Stimulated activated naive CD8-positive, alpha-beta T cell treated with anti-CD3 and anti-CD28 coated beads, Interleukin-15, Interleukin-2, amounts not matched to agents 100 ng/mL and 50 ng/mL, for 24 hours (primary cell): ENCODE measurements around the gene GNAO1.
A peak's percentile ranks its signal among the peaks of the same experiment; 100 is the strongest.

Experiments used
- H3K27ac Mint-ChIP-seq: one replicate; pipeline ENCODE4 v1.8.0; 2021; ENCODE audit warnings: mild to moderate bottlenecking, mixed read lengths
- H3K27me3 Mint-ChIP-seq: one replicate; pipeline ENCODE4 v1.8.0; 2021; ENCODE audit warnings: mixed read lengths
- H3K36me3 Mint-ChIP-seq: one replicate; pipeline ENCODE4 v1.8.0; 2021; ENCODE audit warnings: low read depth, mixed read lengths
- H3K4me1 Mint-ChIP-seq: one replicate; pipeline ENCODE4 v1.8.0; 2021; ENCODE audit warnings: low read depth, mixed read lengths
- H3K4me3 Mint-ChIP-seq: one replicate; pipeline ENCODE4 v1.8.0; 2021; ENCODE audit warnings: mild to moderate bottlenecking, mixed read lengths
- H3K9me3 Mint-ChIP-seq: one replicate; pipeline ENCODE4 v1.8.0; 2021; ENCODE audit warnings: mixed read lengths

GNAO1 gene

GRCh38 chr16:56349086-56349415, 157.8 kb downstream of the GNAO1 start:
- Mint-ChIP-seq H3K36me3 (no peaks in the 10 kb centered on the region), H3K4me3 (no peak overlapping the region), H3K4me1 (no peaks in the 10 kb centered on the region), H3K27ac (no peak overlapping the region), H3K27me3 (no peaks in the 10 kb centered on the region), H3K9me3 (no peaks in the 10 kb centered on the region)

GRCh38 chr16:56349711-56350161, 158.4 kb downstream of the GNAO1 start:
- Mint-ChIP-seq H3K9me3 (no peaks in the 10 kb centered on the region), H3K4me3 (no peak overlapping the region), H3K27ac (no peak overlapping the region), H3K4me1 (no peaks in the 10 kb centered on the region), H3K27me3 (no peaks in the 10 kb centered on the region), H3K36me3 (no peaks in the 10 kb centered on the region)

GRCh38 chr16:56350491-56351405, 159.5 kb downstream of the GNAO1 start:
- H3K27ac Mint-ChIP-seq = no peak overlapping the region
- no peaks in the 10 kb centered on the region for H3K9me3 Mint-ChIP-seq
- H3K4me3 Mint-ChIP-seq = no peak overlapping the region
- no peaks in the 10 kb centered on the region for H3K36me3 Mint-ChIP-seq
- H3K27me3 Mint-ChIP-seq = no peaks in the 10 kb centered on the region
- H3K4me1 Mint-ChIP-seq = no peaks in the 10 kb centered on the region

GRCh38 chr16:56351481-56351880, 160.2 kb downstream of the GNAO1 start:
- Mint-ChIP-seq H3K9me3 (no peaks in the 10 kb centered on the region), H3K4me1 (peaks cover 7% of the 10 kb centered on the region), H3K27me3 (no peaks in the 10 kb centered on the region), H3K4me3 (no peak overlapping the region), H3K36me3 (no peaks in the 10 kb centered on the region), H3K27ac (no peak overlapping the region)

GRCh38 chr16:56352351-56353053, 161.2 kb downstream of the GNAO1 start:
- H3K4me1 Mint-ChIP-seq = peaks cover 18% of the 10 kb centered on the region
- H3K4me3 Mint-ChIP-seq = no peak overlapping the region
- no peaks in the 10 kb centered on the region for H3K27me3 Mint-ChIP-seq
- H3K9me3 Mint-ChIP-seq = no peaks in the 10 kb centered on the region
- H3K27ac Mint-ChIP-seq = no peak overlapping the region
- no peaks in the 10 kb centered on the region for H3K36me3 Mint-ChIP-seq

- no peaks in the 10 kb centered on the region for H3K9me3 Mint-ChIP-seq
- H3K4me3 Mint-ChIP-seq = no peak overlapping the region
- H3K36me3 Mint-ChIP-seq = no peaks in the 10 kb centered on the region
- H3K4me1 Mint-ChIP-seq = peaks cover 25% of the 10 kb centered on the region
- no peak overlapping the region for H3K27ac Mint-ChIP-seq
- H3K27me3 Mint-ChIP-seq = no peaks in the 10 kb centered on the region
These were observed 162.0 kb downstream of the GNAO1 start for GRCh38 chr16:56353054-56353921.

GRCh38 chr16:56354016-56354415, 162.7 kb downstream of the GNAO1 start:
- Mint-ChIP-seq H3K4me1 (peaks cover 30% of the 10 kb centered on the region), H3K4me3 (no peak overlapping the region), H3K27ac (no peak overlapping the region), H3K9me3 (no peaks in the 10 kb centered on the region), H3K27me3 (no peaks in the 10 kb centered on the region), H3K36me3 (no peaks in the 10 kb centered on the region)

GRCh38 chr16:56354746-56355145, 163.5 kb downstream of the GNAO1 start:
- Mint-ChIP-seq H3K27ac (no peak overlapping the region), H3K4me1 (peaks cover 38% of the 10 kb centered on the region), H3K9me3 (no peaks in the 10 kb centered on the region), H3K4me3 (no peak overlapping the region), H3K27me3 (no peaks in the 10 kb centered on the region), H3K36me3 (no peaks in the 10 kb centered on the region)

- Mint-ChIP-seq H3K27ac (no peak overlapping the region), H3K36me3 (no peaks in the 10 kb centered on the region), H3K4me3 (no peak overlapping the region), H3K4me1 (peaks cover 42% of the 10 kb centered on the region), H3K27me3 (no peaks in the 10 kb centered on the region), H3K9me3 (no peaks in the 10 kb centered on the region)
These were observed 163.9 kb downstream of the GNAO1 start for GRCh38 chr16:56355221-56355620.

- Mint-ChIP-seq H3K4me3 (peak overlapping the region; percentile 83), H3K36me3 (peaks cover 1% of the 10 kb centered on the region), H3K27ac (no peak overlapping the region), H3K9me3 (no peaks in the 10 kb centered on the region), H3K27me3 (no peaks in the 10 kb centered on the region), H3K4me1 (peaks cover 42% of the 10 kb centered on the region)
These were observed 164.5 kb downstream of the GNAO1 start for GRCh38 chr16:56355786-56356275.

GRCh38 chr16:56356276-56357240, 165.3 kb downstream of the GNAO1 start:
- Mint-ChIP-seq H3K36me3 (peaks cover 5% of the 10 kb centered on the region), H3K4me3 (peak overlapping the region; percentile 83), H3K27ac (peak overlapping the region; percentile 96), H3K27me3 (no peaks in the 10 kb centered on the region), H3K4me1 (peaks cover 42% of the 10 kb centered on the region), H3K9me3 (no peaks in the 10 kb centered on the region)

- Mint-ChIP-seq H3K4me1 (peaks cover 42% of the 10 kb centered on the region), H3K9me3 (no peaks in the 10 kb centered on the region), H3K27ac (peak overlapping the region; percentile 96), H3K36me3 (peaks cover 10% of the 10 kb centered on the region), H3K27me3 (no peaks in the 10 kb centered on the region), H3K4me3 (peak overlapping the region; percentile 83)
These were observed 166.0 kb downstream of the GNAO1 start for GRCh38 chr16:56357241-56357764.

GRCh38 chr16:56357765-56358322, 166.6 kb downstream of the GNAO1 start:
- H3K9me3 Mint-ChIP-seq = no peaks in the 10 kb centered on the region
- H3K4me3 Mint-ChIP-seq = no peak overlapping the region
- peaks cover 42% of the 10 kb centered on the region for H3K4me1 Mint-ChIP-seq
- no peaks in the 10 kb centered on the region for H3K27me3 Mint-ChIP-seq
- peaks cover 15% of the 10 kb centered on the region for H3K36me3 Mint-ChIP-seq
- peak overlapping the region; percentile 96 for H3K27ac Mint-ChIP-seq
